ENCODE measurements around the gene COX7A2L.
"Not testable (repeated sequence)": the region's sequence is repeated elsewhere in the genome, so short reads cannot be mapped to it uniquely, and the experiment has no call there.

The COX7A2L gene, protein sequence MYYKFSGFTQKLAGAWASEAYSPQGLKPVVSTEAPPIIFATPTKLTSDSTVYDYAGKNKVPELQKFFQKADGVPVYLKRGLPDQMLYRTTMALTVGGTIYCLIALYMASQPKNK

GRCh38 chr2:42360890-42361727 is at the start of gene COX7A2L:
Gene COX7A2L (minus strand): TSS chr2:42361217. CDS start chr2:42361161, 56 bp downstream.
- peak; percentile 96 to 97 for DNase-seq

GRCh38 chr2:42408009-42408408 is 47.0 kb upstream of the COX7A2L start:
- DNase-seq: no peak

- DNase-seq: no peak
Measured at GRCh38 chr2:42407476-42407875, 46.5 kb upstream of the COX7A2L start.

DNA sequence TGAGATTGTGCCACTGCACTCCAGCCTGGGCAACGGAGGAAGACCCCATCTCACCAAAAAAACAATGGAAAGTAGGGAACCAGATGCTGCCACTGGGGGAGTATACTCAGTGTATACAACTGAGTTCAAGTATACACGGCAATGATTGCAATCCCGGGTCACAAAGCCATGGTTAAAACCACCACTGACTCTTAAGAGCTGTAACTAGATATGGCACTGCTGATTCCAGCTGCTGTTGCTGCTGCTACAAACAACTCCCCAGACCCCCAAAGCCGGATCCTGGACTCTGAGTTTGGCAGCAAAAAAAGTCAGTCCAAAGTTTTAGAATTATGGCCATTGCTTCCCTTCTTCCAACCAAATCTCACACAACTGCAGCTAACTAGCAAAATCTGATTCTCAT is 43.7 kb upstream of the COX7A2L start:
- DNase-seq: no peak

DNA sequence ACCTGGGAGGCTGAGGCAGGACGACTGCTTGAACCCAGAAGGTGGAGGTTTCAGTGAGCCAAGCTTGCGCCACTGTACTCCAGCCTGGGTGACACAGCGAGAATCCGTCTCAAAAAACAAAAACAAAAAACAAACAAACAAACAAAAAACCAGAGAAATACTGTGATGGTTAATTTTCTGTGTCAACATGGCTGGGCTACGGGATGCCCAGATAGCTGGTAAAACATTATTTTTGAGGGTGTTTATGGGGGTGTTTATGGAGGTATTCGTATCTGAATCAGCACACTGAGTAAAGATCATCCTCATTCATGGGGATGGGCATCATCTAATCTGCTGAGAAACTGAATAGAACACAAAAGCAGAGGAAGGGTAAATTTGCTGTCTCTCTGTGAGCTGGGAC is 40.8 kb upstream of the COX7A2L start:
- DNase-seq: no peak

GRCh38 chr2:42398052-42398451 is 37.0 kb upstream of the COX7A2L start:
- DNase-seq: not testable (repeated sequence)

DNA sequence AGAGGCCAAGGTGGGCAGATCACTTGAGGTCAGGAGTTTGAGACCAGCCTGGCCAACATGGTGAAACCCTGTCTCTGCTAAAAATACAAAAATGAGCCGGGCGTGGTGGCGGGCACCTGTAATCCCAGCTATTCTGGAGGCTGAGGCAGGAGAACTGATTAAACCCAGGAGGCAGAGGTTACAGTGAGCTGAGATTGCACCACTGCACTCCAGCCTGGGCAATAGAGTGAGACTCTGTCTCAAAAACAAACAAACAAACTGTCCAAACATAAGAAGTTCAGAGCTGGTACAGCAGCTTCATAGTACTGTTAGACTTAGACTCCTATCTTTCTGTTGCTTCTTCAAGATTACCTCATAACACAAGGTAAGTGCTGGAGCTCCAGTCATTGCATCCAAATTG is 32.3 kb upstream of the COX7A2L start:
- DNase-seq: not testable (repeated sequence)

DNA sequence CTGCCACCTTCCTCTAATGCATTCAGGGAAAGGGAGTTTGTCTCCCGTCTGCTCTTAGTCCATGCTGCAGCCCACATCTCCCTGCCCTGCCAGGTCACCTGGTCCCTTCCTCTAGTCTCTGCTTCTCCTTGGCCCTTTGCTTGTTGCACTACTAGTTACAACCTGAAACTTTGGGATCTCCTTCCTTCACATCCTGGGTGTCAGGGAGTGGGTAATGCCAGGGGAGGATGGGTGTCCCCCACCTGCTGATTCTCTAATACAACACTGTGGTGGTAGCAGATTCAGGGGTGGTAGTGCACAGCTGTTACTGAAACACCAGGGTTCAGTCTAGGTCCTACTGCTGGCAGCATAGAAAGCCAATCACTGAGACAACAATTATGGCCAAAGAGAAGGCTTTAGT is 31.2 kb upstream of the COX7A2L start:
- no peak for DNase-seq

GRCh38 chr2:42390401-42390969 is 29.5 kb upstream of the COX7A2L start:
- DNase-seq: no peak

DNA sequence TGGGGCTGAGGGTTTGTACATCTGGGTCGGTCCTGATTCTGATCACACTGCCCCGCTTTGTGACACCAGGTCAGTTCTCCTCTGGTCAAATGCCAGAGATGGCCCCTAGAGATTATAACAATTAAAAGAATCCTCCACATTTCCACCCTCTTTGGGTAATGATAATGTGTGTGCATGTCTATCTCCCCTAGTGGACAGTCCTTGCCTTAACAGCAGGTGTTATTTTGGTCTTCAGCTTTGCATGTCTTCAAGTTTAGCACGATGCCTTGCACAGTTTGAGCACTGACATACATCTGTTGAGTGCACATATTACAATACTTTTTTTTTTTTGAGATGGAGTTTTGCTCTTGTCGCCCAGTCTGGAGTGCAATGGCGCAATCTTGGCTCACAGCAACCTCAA is 25.7 kb upstream of the COX7A2L start:
- DNase-seq: no peak

DNA sequence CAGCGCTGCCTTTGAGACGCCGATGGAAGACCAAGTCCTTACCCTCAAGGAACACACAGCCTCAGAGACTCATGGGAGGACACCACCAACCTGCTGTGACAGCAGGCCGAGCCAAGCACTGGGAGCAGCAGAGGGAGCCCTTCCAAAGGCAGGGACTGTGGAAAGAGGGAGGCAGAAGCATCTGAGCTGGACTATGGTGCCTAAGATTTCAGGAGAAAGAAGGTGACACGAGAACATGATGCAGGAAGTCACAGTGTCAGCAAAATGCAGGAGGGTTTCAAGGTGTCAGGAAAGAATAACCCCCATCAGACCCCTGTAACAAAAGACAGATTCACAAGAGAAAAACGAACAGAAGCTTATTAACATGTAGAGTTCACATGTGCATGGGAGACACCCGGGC is 24.2 kb upstream of the COX7A2L start:
- no peak for DNase-seq

GRCh38 chr2:42383855-42384530 is 23.0 kb upstream of the COX7A2L start:
- DNase-seq: no peak

DNA sequence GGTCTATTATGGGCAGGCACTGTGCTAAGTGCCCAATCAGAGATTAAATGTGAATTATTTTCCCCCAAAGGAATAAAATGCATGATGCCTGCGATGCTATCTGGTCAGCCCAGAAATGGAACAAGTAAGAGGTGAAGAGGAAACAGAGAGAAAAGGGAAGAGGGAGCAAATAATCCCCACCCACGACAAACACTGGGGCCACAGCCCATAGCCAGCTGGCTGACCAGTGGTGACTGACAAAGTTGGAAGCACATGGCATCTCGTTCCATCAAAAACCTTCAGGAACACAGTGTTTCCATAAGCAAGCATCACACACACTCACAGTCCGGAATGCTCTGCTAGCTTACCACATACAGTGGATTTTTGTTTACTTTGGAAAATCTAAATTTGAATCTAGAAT is 21.1 kb upstream of the COX7A2L start:
- DNase-seq: no peak

- DNase-seq: not testable (repeated sequence)
Measured at GRCh38 chr2:42380026-42380425, 19.0 kb upstream of the COX7A2L start.

GRCh38 chr2:42378415-42378814 is 17.4 kb upstream of the COX7A2L start:
- DNase-seq: no peak

GRCh38 chr2:42376758-42377157 is 15.7 kb upstream of the COX7A2L start:
- no peak for DNase-seq

- no peak for DNase-seq
Measured at GRCh38 chr2:42372474-42373200, 11.6 kb upstream of the COX7A2L start.

- DNase-seq: no peak
Measured at GRCh38 chr2:42371611-42372473, 10.8 kb upstream of the COX7A2L start.

GRCh38 chr2:42369532-42370229 is 8.7 kb upstream of the COX7A2L start:
- no peak for DNase-seq

DNA sequence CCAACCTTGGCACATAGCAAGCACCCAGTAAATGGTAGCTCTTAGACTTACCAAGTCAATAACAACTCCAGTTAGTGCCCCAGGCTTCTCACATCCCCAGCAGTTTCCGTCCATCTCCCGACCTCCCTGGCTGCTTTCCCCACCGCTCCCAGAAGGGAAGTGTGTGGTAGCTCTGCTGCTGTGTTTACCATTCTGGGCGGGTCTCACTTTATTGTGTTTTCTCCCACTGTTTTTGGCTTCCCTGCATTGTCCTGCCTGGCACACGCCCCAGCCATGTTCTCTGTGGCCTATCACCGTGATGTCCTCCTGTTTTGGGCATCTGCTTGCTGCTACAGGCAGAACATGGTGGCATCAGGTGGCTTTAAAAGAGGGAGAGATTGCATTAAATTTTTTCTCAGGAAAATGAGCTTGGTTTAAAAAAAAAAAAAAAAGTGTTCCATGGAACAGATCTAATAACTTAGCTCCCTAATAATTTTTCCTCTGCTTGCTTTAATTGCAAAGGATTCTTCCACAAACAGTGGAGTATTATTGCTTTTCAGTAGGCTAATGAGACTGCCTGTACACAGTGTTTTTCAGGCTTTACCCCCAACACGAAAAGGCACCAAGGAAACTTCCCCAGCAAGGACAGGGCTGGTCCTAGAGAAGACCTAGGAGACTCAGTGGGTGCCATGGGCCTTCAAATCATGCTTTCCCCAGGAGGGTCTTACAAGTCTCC is 8.0 kb upstream of the COX7A2L start:
- no peak for DNase-seq

DNA sequence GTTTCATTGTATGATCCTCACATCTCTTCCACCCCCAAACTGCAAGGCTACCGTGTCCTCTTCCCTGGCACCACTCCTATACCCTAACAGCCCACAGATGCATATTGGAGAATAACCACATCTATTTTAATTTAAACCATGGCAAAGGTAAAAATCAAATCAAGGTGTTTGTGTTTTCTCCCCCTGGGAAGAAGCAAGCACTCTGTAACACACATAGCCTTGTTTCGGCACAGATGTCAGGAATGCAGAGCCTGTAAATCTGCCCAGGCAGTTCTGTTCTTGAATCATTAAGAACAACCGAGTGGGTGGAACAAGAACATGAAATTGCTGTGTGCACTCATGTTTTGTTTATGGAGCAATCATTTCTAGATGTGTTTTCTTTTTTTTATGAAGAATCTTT is 6.8 kb upstream of the COX7A2L start:
- no peak for DNase-seq
